Measurements from ENCODE around the gene VAMP4. TPM values are rescaled to one million over a fixed set of nuclear protein-coding genes. Genes with fewer than 3 reads are reported as not detected.

Gene VAMP4
- total RNA-seq, 1 donor from 2014 or later: 10.7 TPM

GRCh38 chr1:171652234-171652822, 89.5 kb downstream of the VAMP4 start, which contains the start of gene MYOC:
TSS of gene MYOC (minus strand) at chr1:171652688. CDS start at chr1:171652611, 77 bp downstream.
- DNase-seq (ENCODE audit: low read depth): no peak

Other genes with a start within 250 kb of the VAMP4 start
- gene MYOCOS, start 119.8 kb downstream of the VAMP4 start, total RNA-seq: 0.35 TPM in 1 of 2 replicates, not detected in the other
- 0.10 TPM in 1 of 2 replicates, not detected in the other for gene MYOC, start 89.4 kb downstream of the VAMP4 start, total RNA-seq
- 31.1 and 44.2 TPM in 2 replicates for gene METTL13, start 39.6 kb upstream of the VAMP4 start, total RNA-seq
- gene DNM3, start 99.4 kb upstream of the VAMP4 start, total RNA-seq: 1.2 and 10.7 TPM in 2 replicates

Data from renal cortical epithelial cell (primary cell).